Tibial artery (tissue), 4 donors: ENCODE measurements around the gene WNT9A.
"Not testable (repeated sequence)": the region's sequence is repeated elsewhere in the genome, so short reads cannot be mapped to it uniquely, and the experiment has no call there.

Source experiments
- DNase-seq, 2 donors: peaks; one replicate each; pipeline ENCODE4 v3.0.0-alpha.2; 2019
- H3K27ac ChIP-seq, 2 donors: fragments of 200-600 bp; sonication (generic) in 1 of 2; 1 replicate in 1 of 2; 2 replicates in 1 of 2; pipeline ENCODE4 v1.5.1; 2018 to 2019; ENCODE audit warnings: mild to moderate bottlenecking in 1 of 2
- H3K27me3 ChIP-seq, 2 donors: fragments of 200-600 bp; sonication (generic) in 1 of 2; one replicate each; pipeline versions ENCODE4 v1.5.1 to v1.6.0; 2016 to 2019
- H3K36me3 ChIP-seq, 3 donors: fragments of 200-600 bp; sonication (generic) in 2 of 3; one replicate each; pipeline ENCODE4 v1.5.1; 2016 to 2019; ENCODE audit warnings: mild to moderate bottlenecking in 2 of 3
- H3K4me1 ChIP-seq, 4 donors: fragments of 200-600 bp; sonication (generic) in 2 of 4; 1 replicate in 3 of 4; 2 replicates in 1 of 4; pipeline ENCODE4 v1.5.1; 2016 to 2019
- H3K4me3 ChIP-seq, 2 donors: fragments of 200-600 bp; sonication (generic) in 1 of 2; 1 replicate in 1 of 2; 2 replicates in 1 of 2; pipeline ENCODE4 v1.5.1; 2018 to 2019; ENCODE audit warnings: mild to moderate bottlenecking in 2 of 2
- H3K9me3 ChIP-seq, 3 donors: fragments of 200-600 bp; sonication (generic) in 1 of 3; one replicate each; pipeline ENCODE4 v1.5.1; 2016 to 2019
- intact Hi-C: fragments of 100-400 bp; cut with DNase I; formaldehyde crosslinking; loops from one replicate; pipeline ENCODE4 v1.15.0; 2023; ENCODE audit warnings: low total_unique reads
- TF ChIP-seq, protein P1 (sequence below), 2 experiments: fragments of 200-600 bp in 1 of 2; fragments of 450-650 bp in 1 of 2; IDR thresholded peaks; one replicate each; pipeline ENCODE4 v1.5.1; 2017 to 2019; ENCODE audit warnings: antibody characterized with exemption in 2 of 2, mild to moderate bottlenecking in 1 of 2, moderate library complexity in 1 of 2

The WNT9A gene

GRCh38 chr1:227880342-227880924 is 67.3 kb downstream of the WNT9A start:
- H3K27ac ChIP-seq = no peak overlapping the region
- H3K36me3 ChIP-seq = no peaks in the 10 kb centered on the region
- no peak overlapping the region for H3K4me3 ChIP-seq
- H3K9me3 ChIP-seq = no peaks in the 10 kb centered on the region
- H3K27me3 ChIP-seq = peaks cover 0 to 19% of the 10 kb centered on the region in 2 donors
- H3K4me1 ChIP-seq = peaks cover 0 to 3% (median under 1%) of the 10 kb centered on the region in 4 donors
- intact Hi-C loops = no loop called here
- TF ChIP-seq, protein P1, sequence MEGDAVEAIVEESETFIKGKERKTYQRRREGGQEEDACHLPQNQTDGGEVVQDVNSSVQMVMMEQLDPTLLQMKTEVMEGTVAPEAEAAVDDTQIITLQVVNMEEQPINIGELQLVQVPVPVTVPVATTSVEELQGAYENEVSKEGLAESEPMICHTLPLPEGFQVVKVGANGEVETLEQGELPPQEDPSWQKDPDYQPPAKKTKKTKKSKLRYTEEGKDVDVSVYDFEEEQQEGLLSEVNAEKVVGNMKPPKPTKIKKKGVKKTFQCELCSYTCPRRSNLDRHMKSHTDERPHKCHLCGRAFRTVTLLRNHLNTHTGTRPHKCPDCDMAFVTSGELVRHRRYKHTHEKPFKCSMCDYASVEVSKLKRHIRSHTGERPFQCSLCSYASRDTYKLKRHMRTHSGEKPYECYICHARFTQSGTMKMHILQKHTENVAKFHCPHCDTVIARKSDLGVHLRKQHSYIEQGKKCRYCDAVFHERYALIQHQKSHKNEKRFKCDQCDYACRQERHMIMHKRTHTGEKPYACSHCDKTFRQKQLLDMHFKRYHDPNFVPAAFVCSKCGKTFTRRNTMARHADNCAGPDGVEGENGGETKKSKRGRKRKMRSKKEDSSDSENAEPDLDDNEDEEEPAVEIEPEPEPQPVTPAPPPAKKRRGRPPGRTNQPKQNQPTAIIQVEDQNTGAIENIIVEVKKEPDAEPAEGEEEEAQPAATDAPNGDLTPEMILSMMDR (IDR thresholded peaks at IDR 0.05) = no peak
- DNase-seq = no peak

- intact Hi-C loops, H3K27ac ChIP-seq, H3K4me1 ChIP-seq, H3K36me3 ChIP-seq, DNase-seq, H3K9me3 ChIP-seq, H3K4me3 ChIP-seq, H3K27me3 ChIP-seq: not testable (repeated sequence)
Measured at GRCh38 chr1:227877810-227878209, 69.9 kb downstream of the WNT9A start.

DNA sequence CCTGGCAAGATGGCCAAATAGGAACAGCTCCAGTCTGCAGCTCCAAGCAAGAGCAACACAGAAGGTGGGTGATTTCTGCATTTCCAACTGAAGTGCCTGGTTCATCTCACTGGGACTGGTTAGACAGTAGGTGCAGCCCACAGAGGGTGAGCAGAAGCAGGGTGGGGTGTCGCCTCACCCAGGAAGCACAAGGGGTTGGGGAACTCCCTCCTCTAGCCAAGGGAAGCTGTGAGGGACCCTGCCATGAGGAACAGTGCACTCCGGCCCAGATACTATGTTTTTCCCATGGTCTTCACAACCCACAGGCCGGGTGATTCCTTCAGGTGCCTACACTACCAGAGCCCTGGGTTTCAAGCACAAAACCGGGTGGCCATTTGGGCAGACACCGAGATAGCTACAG is 75.8 kb downstream of the WNT9A start:
- H3K4me1 ChIP-seq, H3K4me3 ChIP-seq, H3K27ac ChIP-seq, intact Hi-C loops, H3K36me3 ChIP-seq, H3K27me3 ChIP-seq, H3K9me3 ChIP-seq, DNase-seq: not testable (repeated sequence)

DNA sequence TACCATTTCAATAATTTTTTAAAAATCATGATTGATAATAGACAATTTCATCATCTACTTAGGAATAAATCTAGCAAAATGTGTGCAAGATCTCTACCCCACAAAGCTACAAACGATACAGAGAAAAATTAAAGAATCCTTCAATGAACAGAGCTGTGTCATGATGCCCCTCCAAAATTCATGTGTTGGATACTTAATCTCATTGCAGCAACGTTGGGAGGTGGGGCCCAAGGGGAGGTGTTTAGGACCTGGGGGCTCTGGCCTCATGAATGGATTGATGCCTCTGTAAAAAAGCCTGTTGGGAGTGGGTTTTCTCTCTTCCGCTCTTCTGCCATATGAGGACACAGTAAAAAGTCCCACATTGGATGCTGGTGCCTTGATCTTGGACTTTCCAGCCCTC is 77.4 kb downstream of the WNT9A start:
- peaks cover 0 to 4% (median 0%) of the 10 kb centered on the region in 4 donors for H3K4me1 ChIP-seq
- TF ChIP-seq, protein P1 (IDR thresholded peaks at IDR 0.05) = no peak
- DNase-seq = no peak

GRCh38 chr1:227869851-227870305 is 77.9 kb downstream of the WNT9A start:
- no peaks in the 10 kb centered on the region for H3K36me3 ChIP-seq
- H3K4me3 ChIP-seq = no peak overlapping the region
- intact Hi-C loops = no loop called here
- peaks cover 0 to 4% (median 0%) of the 10 kb centered on the region in 4 donors for H3K4me1 ChIP-seq
- no peak overlapping the region for H3K27ac ChIP-seq
- TF ChIP-seq, protein P1 (IDR thresholded peaks at IDR 0.05) = no peak
- peaks cover 0 to 14% (median 5%) of the 10 kb centered on the region in 3 donors for H3K9me3 ChIP-seq
- DNase-seq = no peak
- H3K27me3 ChIP-seq = peaks cover 0 to 5% of the 10 kb centered on the region in 2 donors

More for the DNA sequence above, 77.4 kb downstream of the WNT9A start:
- no peak overlapping the region for H3K4me3 ChIP-seq
- H3K9me3 ChIP-seq = peaks cover 0 to 9% (median under 1%) of the 10 kb centered on the region in 3 donors
- no peak overlapping the region for H3K27ac ChIP-seq
- H3K36me3 ChIP-seq = no peaks in the 10 kb centered on the region
- intact Hi-C loops = no loop called here
- peaks cover 0 to 5% of the 10 kb centered on the region in 2 donors for H3K27me3 ChIP-seq

DNA sequence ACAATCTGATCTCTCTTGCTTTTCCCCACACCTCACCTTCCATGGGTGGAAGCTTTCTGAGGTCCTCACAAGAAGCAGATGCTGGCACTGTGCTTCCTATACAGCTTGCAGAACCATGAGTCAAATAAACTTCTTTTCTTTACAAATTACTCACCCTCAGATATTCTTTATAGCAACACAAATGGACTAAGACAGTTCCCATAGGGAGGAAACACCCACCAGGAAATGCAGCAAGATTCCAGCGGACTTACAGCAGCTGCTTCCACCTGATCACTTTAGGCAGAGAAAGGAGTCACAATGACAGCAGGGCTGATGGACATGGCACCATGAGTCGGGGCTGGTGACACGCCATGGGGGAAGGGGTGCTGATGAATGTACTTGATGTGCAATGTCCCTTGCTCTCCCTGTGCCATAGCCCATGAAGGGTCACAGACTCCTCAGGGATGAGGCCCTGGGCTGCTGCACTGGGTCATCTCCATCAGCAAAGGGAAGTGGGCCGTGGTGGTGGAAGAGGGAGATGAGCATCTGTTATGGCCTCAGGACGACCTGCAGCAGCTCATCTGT is 78.4 kb downstream of the WNT9A start:
- intact Hi-C loops = no loop called here
- no peaks in the 10 kb centered on the region for H3K36me3 ChIP-seq
- H3K4me3 ChIP-seq = no peak overlapping the region
- H3K9me3 ChIP-seq = peaks cover 0 to 19% (median 5%) of the 10 kb centered on the region in 3 donors
- TF ChIP-seq, protein P1 (IDR thresholded peaks at IDR 0.05) = no peak
- no peak for DNase-seq
- H3K27ac ChIP-seq = no peak overlapping the region
- peaks cover 0 to 4% (median 0%) of the 10 kb centered on the region in 4 donors for H3K4me1 ChIP-seq
- H3K27me3 ChIP-seq = peaks cover 0 to 5% of the 10 kb centered on the region in 2 donors
